ENCODE data around the gene AHNAK.

DNA sequence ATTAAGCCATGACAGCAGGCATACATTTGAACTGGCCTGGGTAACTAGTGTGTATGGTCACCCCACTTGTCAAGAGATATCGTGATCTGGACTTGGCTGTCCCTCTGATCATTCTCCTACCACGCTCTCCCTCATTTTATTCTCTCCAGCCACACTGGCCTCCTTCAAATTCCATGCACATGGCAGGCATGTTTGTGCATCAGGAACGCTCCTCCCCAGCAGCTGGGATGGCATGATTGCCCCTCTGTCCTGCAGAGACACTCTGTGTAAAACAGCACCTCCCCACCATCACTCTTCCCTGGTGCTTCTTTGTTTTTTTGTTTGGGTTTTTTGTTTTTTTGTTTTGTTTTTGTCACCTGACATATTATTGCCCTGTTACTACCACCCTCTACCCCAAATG, 159.2 kb downstream of the AHNAK start:
- TF ChIP-seq, protein P1, sequence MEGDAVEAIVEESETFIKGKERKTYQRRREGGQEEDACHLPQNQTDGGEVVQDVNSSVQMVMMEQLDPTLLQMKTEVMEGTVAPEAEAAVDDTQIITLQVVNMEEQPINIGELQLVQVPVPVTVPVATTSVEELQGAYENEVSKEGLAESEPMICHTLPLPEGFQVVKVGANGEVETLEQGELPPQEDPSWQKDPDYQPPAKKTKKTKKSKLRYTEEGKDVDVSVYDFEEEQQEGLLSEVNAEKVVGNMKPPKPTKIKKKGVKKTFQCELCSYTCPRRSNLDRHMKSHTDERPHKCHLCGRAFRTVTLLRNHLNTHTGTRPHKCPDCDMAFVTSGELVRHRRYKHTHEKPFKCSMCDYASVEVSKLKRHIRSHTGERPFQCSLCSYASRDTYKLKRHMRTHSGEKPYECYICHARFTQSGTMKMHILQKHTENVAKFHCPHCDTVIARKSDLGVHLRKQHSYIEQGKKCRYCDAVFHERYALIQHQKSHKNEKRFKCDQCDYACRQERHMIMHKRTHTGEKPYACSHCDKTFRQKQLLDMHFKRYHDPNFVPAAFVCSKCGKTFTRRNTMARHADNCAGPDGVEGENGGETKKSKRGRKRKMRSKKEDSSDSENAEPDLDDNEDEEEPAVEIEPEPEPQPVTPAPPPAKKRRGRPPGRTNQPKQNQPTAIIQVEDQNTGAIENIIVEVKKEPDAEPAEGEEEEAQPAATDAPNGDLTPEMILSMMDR (IDR thresholded peaks at IDR 0.05; ENCODE audit: insufficient read depth, low read length), result no peak
- TF ChIP-seq POLR2AphosphoS5 (IDR thresholded peaks at IDR 0.05; ENCODE audit: low read depth) (no peak), SPI1 (IDR thresholded peaks at IDR 0.05; ENCODE audit: borderline replicate concordance, low read depth) (no peak)
